Measurements from ENCODE around the gene PRICKLE3.
"Not testable (repeated sequence)": the region's sequence is repeated elsewhere in the genome, so short reads cannot be mapped to it uniquely, and the experiment has no call there.

PRICKLE3 gene

GRCh38 chrX:49157194-49157593 is 29.0 kb downstream of the PRICKLE3 start:
- DNase-seq, result no peak

GRCh38 chrX:49155900-49156837 is 30.0 kb downstream of the PRICKLE3 start:
- DNase-seq, result peak; percentile 65 to 87 (median 79)

GRCh38 chrX:49155243-49155899 is 30.8 kb downstream of the PRICKLE3 start:
- peak in 2 of 5 experiments; percentile 25 to 78 for DNase-seq

GRCh38 chrX:49153467-49153866 is 32.7 kb downstream of the PRICKLE3 start:
- DNase-seq, result no peak

GRCh38 chrX:49149291-49149690 is 36.9 kb downstream of the PRICKLE3 start:
- DNase-seq, result not testable (repeated sequence)

- not testable (repeated sequence) for DNase-seq
These were observed 37.6 kb downstream of the PRICKLE3 start for GRCh38 chrX:49148390-49149100.

GRCh38 chrX:49147936-49148335 is 38.2 kb downstream of the PRICKLE3 start:
- no peak for DNase-seq

- no peak for DNase-seq
These were observed 38.9 kb downstream of the PRICKLE3 start for GRCh38 chrX:49147282-49147681.

- DNase-seq, result not testable (repeated sequence)
These were observed 43.0 kb downstream of the PRICKLE3 start for GRCh38 chrX:49143154-49143553.

GRCh38 chrX:49142264-49142663 is 43.9 kb downstream of the PRICKLE3 start:
- DNase-seq, result peak in 1 of 5 experiments; percentile 32

- DNase-seq, result peak in 1 of 5 experiments; percentile 13
These were observed 46.5 kb downstream of the PRICKLE3 start for GRCh38 chrX:49139713-49140112.

- DNase-seq, result no peak
These were observed 48.7 kb downstream of the PRICKLE3 start for GRCh38 chrX:49137492-49137891.

- no peak for DNase-seq
These were observed 52.4 kb downstream of the PRICKLE3 start for GRCh38 chrX:49133759-49134158.

GRCh38 chrX:49132275-49132674 is 53.9 kb downstream of the PRICKLE3 start:
- DNase-seq, result not testable (repeated sequence)

GRCh38 chrX:49129427-49129826 is 56.7 kb downstream of the PRICKLE3 start:
- no peak for DNase-seq

GRCh38 chrX:49127742-49128258 is 58.4 kb downstream of the PRICKLE3 start:
- not testable (repeated sequence) for DNase-seq
